AG04449 (cell line): Measurements from ENCODE around the gene BCR.

ENCODE experiments used
- CTCF ChIA-PET: fragments of 350-600 bp; formaldehyde crosslinking; extraction: SDS; loops from one replicate; lab custom pipeline; 2021; ENCODE audit warnings: antibody characterized with exemption; lab: Yijun Ruan, JAX
- POLR2A ChIA-PET: fragments of 400-600, 350-600 bp; formaldehyde crosslinking; extraction: SDS; loops from one replicate; lab custom pipeline; 2020; ENCODE audit warnings: antibody characterized with exemption, inconsistent platforms; lab: Yijun Ruan, JAX
- DNase-seq: peaks from one replicate; pipeline ENCODE4 v3.0.0-alpha.2; 2010; ENCODE audit warnings: low read depth, low spot score
- H3K4me3 ChIP-seq: 2 replicates; pipeline ENCODE4 v1.5.1; 2011; ENCODE audit warnings: low read depth, mild to moderate bottlenecking, control low read depth, low read length
- CTCF ChIP-seq: IDR thresholded peaks from one replicate; pipeline ENCODE4 v1.5.1; 2011; ENCODE audit warnings: mild to moderate bottlenecking, moderate library complexity, low read length, control low read depth, inconsistent platforms; ENCODE audit not compliant: insufficient read depth; ENCODE audit errors: missing control alignments

Gene BCR

GRCh38 chr22:23261900-23262450 is 81.7 kb downstream of the BCR start:
- no peak for DNase-seq
- no peak overlapping the region for H3K4me3 ChIP-seq
- no peak for TF ChIP-seq CTCF
- POLR2A ChIA-PET: no interaction called here
- CTCF ChIA-PET: interaction anchor here (0.8 to 2.0 kb wide), 3 partner anchors 20 to 88 kb away, joined by 3 to 6 read pairs (median 5); no protein-coding TSS in a partner anchor

- no peak for TF ChIP-seq CTCF
- DNase-seq: no peak
- H3K4me3 ChIP-seq: no peak overlapping the region
- ChIA-PET POLR2A (no interaction called here), CTCF (interaction anchor here (0.8 to 2.0 kb wide), 3 partner anchors 19 to 89 kb away, joined by 3 to 6 read pairs (median 5); no protein-coding TSS in a partner anchor)
These were observed 82.4 kb downstream of the BCR start for GRCh38 chr22:23262518-23263332.

- ChIA-PET POLR2A (no interaction called here), CTCF (no interaction called here)
- no peak for DNase-seq
- no peak for TF ChIP-seq CTCF
- no peak overlapping the region for H3K4me3 ChIP-seq
These were observed 83.6 kb downstream of the BCR start for GRCh38 chr22:23263651-23264555.

GRCh38 chr22:23264610-23265367 is 84.5 kb downstream of the BCR start:
- H3K4me3 ChIP-seq: no peak overlapping the region
- no peak for DNase-seq
- ChIA-PET POLR2A (no interaction called here), CTCF (interaction anchor here (0.6 to 1.5 kb wide), 7 partner anchors 17 to 90 kb away, joined by 3 to 6 read pairs (median 4); no protein-coding TSS in a partner anchor)
- TF ChIP-seq CTCF: no peak

GRCh38 chr22:23265368-23265700 is 85.0 kb downstream of the BCR start:
- no peak for TF ChIP-seq CTCF
- POLR2A ChIA-PET: no interaction called here
- no peak for DNase-seq
- no peak overlapping the region for H3K4me3 ChIP-seq
- CTCF ChIA-PET: interaction anchor here (0.6 to 1.5 kb wide), 7 partner anchors 17 to 91 kb away, joined by 3 to 6 read pairs (median 4); no protein-coding TSS in a partner anchor
